Left kidney (tissue), 2 donors: ENCODE data around the gene N4BP2L2. TPM values are rescaled to one million over a fixed set of nuclear protein-coding genes. Genes with fewer than 3 reads are reported as not detected.

Experiments used
- DNase-seq: peaks from one replicate; pipeline ENCODE4 v3.0.0-alpha.2; 2013
- polyA plus RNA-seq: library from polyadenylated mRNA; unstranded; fragments of 120-200 nt; gene quantifications from one replicate; pipeline ENCODE4 v1.2.1, GENCODE V29; 2013; ENCODE audit not compliant: insufficient read length

N4BP2L2 gene
- polyA plus RNA-seq, 1 donor: 274 TPM

GRCh38 chr13:32426990-32427851 is 111.4 kb downstream of the N4BP2L2 start:
- peak; percentile 28 for DNase-seq

GRCh38 chr13:32426191-32426989 is 112.2 kb downstream of the N4BP2L2 start:
- no peak for DNase-seq

GRCh38 chr13:32425158-32425557 is 113.4 kb downstream of the N4BP2L2 start:
- DNase-seq: no peak

GRCh38 chr13:32423592-32423991 is 115.0 kb downstream of the N4BP2L2 start:
- DNase-seq: no peak

- DNase-seq: no peak
These were observed 118.7 kb downstream of the N4BP2L2 start for GRCh38 chr13:32419862-32420261.

GRCh38 chr13:32417995-32418394 is 120.6 kb downstream of the N4BP2L2 start:
- no peak for DNase-seq

GRCh38 chr13:32415019-32415418 is 123.6 kb downstream of the N4BP2L2 start:
- DNase-seq: no peak

- DNase-seq: no peak
These were observed 124.0 kb downstream of the N4BP2L2 start for GRCh38 chr13:32414580-32414979.

- DNase-seq: no peak
These were observed 125.3 kb downstream of the N4BP2L2 start for GRCh38 chr13:32413284-32413683.

GRCh38 chr13:32409561-32410421 is 128.8 kb downstream of the N4BP2L2 start:
- peak; percentile 24 for DNase-seq

GRCh38 chr13:32409001-32409313 is 129.6 kb downstream of the N4BP2L2 start:
- no peak for DNase-seq

GRCh38 chr13:32408296-32409000 is 130.1 kb downstream of the N4BP2L2 start:
- DNase-seq: no peak

- DNase-seq: no peak
These were observed 130.7 kb downstream of the N4BP2L2 start for GRCh38 chr13:32407854-32408253.

GRCh38 chr13:32403108-32403507 is 135.5 kb downstream of the N4BP2L2 start:
- DNase-seq: no peak

GRCh38 chr13:32391101-32391619 is 147.4 kb downstream of the N4BP2L2 start:
- DNase-seq: no peak

- DNase-seq: no peak
These were observed 148.1 kb downstream of the N4BP2L2 start for GRCh38 chr13:32390484-32390883.

GRCh38 chr13:32390048-32390447 is 148.5 kb downstream of the N4BP2L2 start:
- DNase-seq: no peak

- DNase-seq: no peak
These were observed 153.2 kb downstream of the N4BP2L2 start for GRCh38 chr13:32385410-32385809.

- DNase-seq: no peak
These were observed 153.9 kb downstream of the N4BP2L2 start for GRCh38 chr13:32384702-32385101.

- no peak for DNase-seq
These were observed 154.6 kb downstream of the N4BP2L2 start for GRCh38 chr13:32383836-32384618.
